ENCODE measurements around the gene TMEM167A.

DNA sequence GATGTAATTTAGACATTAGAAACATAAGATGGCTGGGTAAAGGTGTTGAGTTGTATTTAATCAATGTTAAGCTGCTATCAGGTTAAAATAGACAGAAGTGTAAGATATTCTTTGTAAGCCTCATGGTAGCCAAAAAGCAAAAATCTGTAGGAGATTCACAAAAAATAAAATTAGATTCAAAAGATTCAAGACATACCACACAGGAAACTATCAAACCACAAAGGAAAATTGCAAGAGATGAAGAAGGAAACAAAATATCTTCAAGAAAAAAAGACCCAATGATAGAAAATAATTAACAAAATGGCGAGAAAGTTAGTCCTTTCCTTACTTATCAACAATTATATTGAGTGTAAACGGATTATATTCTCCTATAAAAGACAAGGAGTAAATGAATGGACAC, 15.4 kb upstream of the TMEM167A start:
- TF ChIP-seq, protein P1, sequence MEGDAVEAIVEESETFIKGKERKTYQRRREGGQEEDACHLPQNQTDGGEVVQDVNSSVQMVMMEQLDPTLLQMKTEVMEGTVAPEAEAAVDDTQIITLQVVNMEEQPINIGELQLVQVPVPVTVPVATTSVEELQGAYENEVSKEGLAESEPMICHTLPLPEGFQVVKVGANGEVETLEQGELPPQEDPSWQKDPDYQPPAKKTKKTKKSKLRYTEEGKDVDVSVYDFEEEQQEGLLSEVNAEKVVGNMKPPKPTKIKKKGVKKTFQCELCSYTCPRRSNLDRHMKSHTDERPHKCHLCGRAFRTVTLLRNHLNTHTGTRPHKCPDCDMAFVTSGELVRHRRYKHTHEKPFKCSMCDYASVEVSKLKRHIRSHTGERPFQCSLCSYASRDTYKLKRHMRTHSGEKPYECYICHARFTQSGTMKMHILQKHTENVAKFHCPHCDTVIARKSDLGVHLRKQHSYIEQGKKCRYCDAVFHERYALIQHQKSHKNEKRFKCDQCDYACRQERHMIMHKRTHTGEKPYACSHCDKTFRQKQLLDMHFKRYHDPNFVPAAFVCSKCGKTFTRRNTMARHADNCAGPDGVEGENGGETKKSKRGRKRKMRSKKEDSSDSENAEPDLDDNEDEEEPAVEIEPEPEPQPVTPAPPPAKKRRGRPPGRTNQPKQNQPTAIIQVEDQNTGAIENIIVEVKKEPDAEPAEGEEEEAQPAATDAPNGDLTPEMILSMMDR (conservative IDR thresholded peaks at IDR 0.05; ENCODE audit: low read depth, low read length) = no peak
- TF ChIP-seq RFX5 (IDR thresholded peaks at IDR 0.05; ENCODE audit: low read depth, low read length) = no peak
- TF ChIP-seq SMC3 (IDR thresholded peaks at IDR 0.05; ENCODE audit: low read depth, low read length) = no peak
- TF ChIP-seq FOS (IDR thresholded peaks at IDR 0.05; ENCODE audit: low read depth, low read length) = no peak
- TF ChIP-seq POLR2A (IDR thresholded peaks at IDR 0.05; ENCODE audit: low read depth, low read length) = no peak
- TF ChIP-seq RAD21 (IDR thresholded peaks at IDR 0.05; ENCODE audit: low read length) = no peak
- TF ChIP-seq, protein P2, sequence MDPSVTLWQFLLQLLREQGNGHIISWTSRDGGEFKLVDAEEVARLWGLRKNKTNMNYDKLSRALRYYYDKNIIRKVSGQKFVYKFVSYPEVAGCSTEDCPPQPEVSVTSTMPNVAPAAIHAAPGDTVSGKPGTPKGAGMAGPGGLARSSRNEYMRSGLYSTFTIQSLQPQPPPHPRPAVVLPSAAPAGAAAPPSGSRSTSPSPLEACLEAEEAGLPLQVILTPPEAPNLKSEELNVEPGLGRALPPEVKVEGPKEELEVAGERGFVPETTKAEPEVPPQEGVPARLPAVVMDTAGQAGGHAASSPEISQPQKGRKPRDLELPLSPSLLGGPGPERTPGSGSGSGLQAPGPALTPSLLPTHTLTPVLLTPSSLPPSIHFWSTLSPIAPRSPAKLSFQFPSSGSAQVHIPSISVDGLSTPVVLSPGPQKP (IDR thresholded peaks at IDR 0.05; ENCODE audit: borderline replicate concordance, low read depth, low read length) = no peak
- no peak for TF ChIP-seq MAZ (IDR thresholded peaks at IDR 0.05; ENCODE audit: borderline replicate concordance, low read depth, low read length)
- TF ChIP-seq, protein P3, sequence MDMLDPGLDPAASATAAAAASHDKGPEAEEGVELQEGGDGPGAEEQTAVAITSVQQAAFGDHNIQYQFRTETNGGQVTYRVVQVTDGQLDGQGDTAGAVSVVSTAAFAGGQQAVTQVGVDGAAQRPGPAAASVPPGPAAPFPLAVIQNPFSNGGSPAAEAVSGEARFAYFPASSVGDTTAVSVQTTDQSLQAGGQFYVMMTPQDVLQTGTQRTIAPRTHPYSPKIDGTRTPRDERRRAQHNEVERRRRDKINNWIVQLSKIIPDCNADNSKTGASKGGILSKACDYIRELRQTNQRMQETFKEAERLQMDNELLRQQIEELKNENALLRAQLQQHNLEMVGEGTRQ (IDR thresholded peaks at IDR 0.05; ENCODE audit: low read depth, low read length) = no peak
- no peak for TF ChIP-seq RCOR1 (IDR thresholded peaks at IDR 0.05; ENCODE audit: insufficient replicate concordance, low read length)

All from IMR-90 (cell line).